Myocyte (in vitro differentiated cells): Measurements from ENCODE around the gene GBP5. TPM values are rescaled to one million over a fixed set of nuclear protein-coding genes. Genes with fewer than 3 reads are reported as not detected.
"Not testable (repeated sequence)": the region's sequence is repeated elsewhere in the genome, so short reads cannot be mapped to it uniquely, and the experiment has no call there.

Experiments used
- DNase-seq: peaks from one replicate; pipeline ENCODE4 v3.0.0-alpha.2; 2012; ENCODE audit warnings: low read depth
- polyA plus RNA-seq: library from polyadenylated mRNA; unstranded; fragments of >200 nt; gene quantifications from one replicate; pipeline ENCODE4 v1.2.1, GENCODE V29; 2012; ENCODE audit warnings: missing spikeins
- total RNA-seq: library from RNA; depleted of rRNA; stranded (reverse); fragments of >200 nt; gene quantifications from 2 replicates; pipeline ENCODE4 v1.2.3, GENCODE V29; 2014

The GBP5 gene
- total RNA-seq, result not detected in 2 replicates
- polyA plus RNA-seq, result not detected

GRCh38 chr1:89272269-89273041 lies at the start of gene GBP5:
GBP5 (minus strand) TSS chr1:89272860; CDS start chr1:89269555, 3,305 bp downstream.
- DNase-seq, result not testable (repeated sequence)

DNA sequence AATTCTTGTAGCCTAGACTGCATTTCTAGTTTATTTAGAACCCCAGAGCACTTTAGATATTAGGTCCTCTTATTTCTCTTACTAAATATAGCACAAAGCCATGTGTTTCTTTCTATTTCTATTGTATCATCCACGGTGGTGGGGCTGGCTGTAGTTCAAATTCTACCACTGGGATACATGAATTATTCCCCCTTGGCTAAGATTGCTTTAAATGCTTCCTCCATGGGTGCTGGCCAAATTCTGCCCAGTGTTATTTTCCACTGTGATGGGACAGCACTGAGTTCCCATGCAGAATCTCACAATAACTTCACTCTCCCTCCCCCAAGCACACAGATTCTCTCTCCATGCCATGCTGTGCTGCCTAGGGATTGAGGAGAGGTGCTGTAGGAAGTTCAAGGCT lies 49.7 kb upstream of the GBP5 start:
- DNase-seq, result peak; percentile 68

- DNase-seq, result no peak
Observed at GRCh38 chr1:89312572-89312971, 39.9 kb upstream of the GBP5 start.

GRCh38 chr1:89311757-89312156 lies 39.1 kb upstream of the GBP5 start:
- DNase-seq, result no peak

GRCh38 chr1:89310976-89311375 lies 38.3 kb upstream of the GBP5 start:
- no peak for DNase-seq

GRCh38 chr1:89310505-89310904 lies 37.8 kb upstream of the GBP5 start:
- no peak for DNase-seq

DNA sequence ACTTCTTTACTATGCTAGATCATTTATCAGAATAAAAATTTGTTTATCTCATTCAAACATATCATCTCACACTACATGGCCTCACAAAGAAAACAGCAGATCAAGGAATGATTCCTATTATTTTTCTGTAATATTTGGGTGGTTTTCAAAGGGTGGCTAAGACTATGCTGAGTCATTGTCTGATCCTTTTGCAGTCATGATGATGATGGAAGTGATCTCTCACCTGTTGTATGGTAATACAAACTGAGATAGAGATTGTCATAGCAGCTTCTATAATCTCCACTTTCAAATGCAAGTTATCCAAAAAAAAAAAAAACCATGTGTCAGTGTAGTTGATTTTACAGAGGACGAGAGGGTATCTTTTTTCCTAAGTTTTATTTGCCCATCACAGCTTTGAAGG lies 37.2 kb upstream of the GBP5 start:
- no peak for DNase-seq

- DNase-seq, result no peak
Observed at GRCh38 chr1:89306273-89306672, 33.6 kb upstream of the GBP5 start.

DNA sequence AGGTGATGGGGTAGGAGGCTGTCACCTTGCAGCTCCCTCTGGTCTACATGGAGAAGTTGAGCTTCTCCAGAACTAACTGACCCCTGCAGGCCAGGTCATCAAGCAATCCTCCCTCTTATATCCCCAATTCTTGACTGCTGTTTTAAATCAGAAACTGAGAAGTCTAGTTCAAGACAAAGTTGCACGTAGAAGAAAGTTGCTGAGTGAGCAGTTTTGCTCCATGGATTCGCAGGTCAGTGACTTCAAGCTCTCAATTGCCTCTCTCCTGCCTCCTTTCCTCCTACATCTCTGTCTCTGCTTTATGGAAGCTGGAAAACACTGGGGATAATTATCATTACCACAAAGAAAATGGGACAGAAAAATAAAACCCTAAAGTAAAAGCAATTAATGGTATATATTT lies 32.8 kb upstream of the GBP5 start:
- no peak for DNase-seq

DNA sequence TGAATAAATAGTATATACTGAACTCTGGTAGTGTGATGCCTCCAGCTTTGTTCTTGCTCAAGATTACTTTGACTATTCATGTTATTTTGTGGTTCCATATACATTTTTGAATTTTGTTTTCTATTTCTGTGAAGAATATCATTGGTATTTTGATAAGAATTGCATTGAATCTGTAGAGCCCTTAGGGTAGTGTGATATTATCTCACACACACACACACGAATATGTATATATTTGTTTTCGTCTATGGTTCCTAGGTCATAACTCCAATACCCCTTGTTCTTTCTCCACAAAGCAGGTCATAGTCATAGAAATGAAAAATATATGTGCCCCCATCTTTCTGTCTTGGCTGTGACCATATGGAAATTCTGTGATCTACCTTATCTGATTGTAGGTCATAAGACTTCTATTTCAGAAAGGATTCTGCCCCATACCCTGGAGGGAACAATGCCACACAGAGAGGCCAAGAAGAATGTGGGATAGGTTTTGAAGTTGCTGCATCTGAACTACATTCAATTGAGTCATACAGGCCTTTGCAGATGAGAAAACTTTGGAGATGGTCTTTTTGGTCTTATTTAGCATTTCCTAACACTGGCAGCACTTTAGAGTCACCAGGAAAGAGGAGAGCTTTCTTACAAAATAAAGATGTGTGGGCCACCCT lies 32.0 kb upstream of the GBP5 start:
- DNase-seq, result no peak

DNA sequence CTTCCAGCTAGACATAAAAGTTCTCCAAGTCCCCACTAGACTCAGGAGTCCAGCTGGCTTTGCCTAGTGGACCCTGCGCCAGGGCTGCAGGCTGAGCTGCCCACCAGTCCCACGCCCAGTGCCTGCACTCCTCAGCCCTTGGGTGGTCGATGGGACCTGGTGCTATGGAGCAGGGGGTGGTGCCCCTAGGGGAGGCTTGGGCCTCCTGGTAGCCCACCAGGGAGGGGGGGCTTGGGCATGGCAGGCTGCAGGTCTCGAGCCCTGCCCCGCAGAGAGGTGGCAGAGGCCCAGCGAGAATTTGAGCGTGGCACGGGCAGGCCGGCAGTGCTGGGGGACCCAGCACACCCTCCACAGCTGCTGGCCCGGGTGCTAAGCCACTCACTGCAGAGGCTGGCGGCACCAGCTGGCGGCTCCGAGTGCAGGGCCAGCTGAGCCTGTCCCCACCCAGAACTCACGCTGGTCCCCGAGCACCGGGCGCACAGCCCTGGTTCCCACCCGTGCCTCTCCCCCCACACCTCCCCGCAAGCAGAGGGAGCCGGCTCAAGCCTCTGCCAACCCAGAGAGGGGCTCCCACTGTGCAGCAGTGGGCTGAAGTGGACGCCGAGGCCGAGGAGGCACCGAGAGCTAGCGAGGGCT lies 30.2 kb upstream of the GBP5 start:
- no peak for DNase-seq

DNA sequence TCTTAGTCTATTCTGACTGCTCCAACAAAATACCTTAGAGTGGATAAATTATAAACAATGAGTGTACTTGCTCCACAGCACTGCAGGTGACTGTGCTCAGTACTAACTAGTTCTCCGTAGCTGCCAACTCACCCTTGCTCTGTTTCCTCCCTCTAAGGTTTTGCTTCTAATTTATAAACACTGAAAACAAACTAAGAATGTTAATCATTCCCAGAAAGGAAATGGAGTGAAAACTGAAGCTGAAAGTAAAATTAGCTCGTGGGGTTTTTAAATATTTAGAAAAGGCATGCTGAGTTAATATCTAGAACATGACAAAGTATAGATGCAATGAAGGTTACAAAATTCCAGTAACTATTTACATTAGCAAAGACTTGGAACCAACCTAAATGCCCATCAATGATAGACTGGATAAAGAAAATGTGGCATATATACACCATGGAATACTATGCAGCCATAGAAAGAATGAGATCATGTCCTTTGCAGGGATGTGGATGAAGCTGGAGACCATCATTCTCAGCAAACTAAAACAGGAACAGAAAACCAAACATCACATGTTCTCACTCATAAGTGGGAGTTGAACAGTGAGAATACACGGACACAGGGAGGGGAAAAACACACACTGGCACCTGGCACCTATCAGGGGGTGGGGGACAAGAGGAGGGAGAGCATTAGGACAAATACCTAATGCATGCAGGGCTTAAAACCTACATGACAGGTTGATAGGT lies 27.2 kb upstream of the GBP5 start:
- not testable (repeated sequence) for DNase-seq

- no peak for DNase-seq
Observed at GRCh38 chr1:89298461-89298860, 25.8 kb upstream of the GBP5 start.

DNA sequence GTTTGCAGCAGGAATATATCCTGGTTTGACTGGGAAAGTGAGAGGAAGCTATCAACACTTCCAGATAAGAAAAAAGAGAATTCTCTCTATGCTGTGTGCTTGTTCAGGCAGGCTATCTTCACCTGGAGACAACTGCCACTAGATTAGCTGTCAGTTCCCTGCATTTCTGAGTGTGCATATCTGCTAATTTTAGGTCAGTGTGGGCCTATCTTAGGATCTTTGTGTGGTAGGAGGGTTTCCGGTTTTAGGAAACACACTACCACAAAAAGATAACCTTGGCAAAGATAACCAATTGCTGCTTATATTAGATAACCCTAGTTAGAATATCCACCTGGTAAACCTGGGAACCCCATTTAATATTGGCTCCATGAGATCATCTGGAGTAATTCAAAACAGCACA lies 22.5 kb upstream of the GBP5 start:
- no peak for DNase-seq

- DNase-seq, result no peak
Observed at GRCh38 chr1:89291276-89291675, 18.6 kb upstream of the GBP5 start.

DNA sequence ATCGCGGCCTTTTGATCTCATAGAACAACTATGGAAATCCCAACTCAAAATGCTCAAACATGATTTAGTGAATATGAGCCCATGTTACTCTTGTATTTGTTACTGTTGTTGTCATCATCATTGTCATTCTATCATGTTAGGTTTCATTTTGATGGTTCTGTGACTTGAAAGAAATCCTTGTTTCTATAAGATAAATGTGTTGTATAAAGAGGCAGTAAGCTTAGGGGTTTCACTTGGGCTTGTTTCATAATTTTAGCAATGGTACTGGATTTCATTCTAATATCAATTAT lies 15.3 kb upstream of the GBP5 start:
- DNase-seq, result no peak

- DNase-seq, result no peak
Observed at GRCh38 chr1:89287181-89288050, 14.8 kb upstream of the GBP5 start.

DNA sequence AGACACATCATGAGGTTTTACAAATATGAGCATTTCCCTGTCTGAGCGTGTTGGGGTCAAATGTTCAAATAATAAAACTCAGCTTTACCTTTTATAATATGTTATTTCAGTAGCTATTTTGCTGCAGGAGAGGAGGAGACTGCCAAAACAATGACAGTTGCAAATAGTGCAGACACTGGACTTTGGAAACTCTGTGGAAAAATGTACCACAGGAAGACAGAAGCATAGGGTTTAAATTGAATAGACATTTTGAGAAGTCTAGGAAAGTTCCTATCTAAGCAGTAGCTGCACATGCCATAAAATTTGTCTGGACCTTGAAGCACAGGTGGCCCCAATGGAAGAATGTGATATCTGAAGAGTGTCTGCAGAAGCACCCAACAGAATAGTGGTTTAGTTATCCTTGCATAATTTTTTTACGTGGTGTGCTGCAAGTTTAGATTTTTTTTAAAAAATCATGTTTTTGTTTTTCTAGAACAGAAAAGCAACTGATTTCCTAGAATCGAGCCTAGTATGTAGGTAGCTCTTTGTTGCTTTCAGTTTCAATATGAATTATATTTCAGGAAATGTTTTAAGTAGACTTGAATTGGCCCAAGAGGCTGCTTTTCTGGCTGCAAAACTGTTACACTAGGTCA lies 14.0 kb upstream of the GBP5 start:
- no peak for DNase-seq

DNA sequence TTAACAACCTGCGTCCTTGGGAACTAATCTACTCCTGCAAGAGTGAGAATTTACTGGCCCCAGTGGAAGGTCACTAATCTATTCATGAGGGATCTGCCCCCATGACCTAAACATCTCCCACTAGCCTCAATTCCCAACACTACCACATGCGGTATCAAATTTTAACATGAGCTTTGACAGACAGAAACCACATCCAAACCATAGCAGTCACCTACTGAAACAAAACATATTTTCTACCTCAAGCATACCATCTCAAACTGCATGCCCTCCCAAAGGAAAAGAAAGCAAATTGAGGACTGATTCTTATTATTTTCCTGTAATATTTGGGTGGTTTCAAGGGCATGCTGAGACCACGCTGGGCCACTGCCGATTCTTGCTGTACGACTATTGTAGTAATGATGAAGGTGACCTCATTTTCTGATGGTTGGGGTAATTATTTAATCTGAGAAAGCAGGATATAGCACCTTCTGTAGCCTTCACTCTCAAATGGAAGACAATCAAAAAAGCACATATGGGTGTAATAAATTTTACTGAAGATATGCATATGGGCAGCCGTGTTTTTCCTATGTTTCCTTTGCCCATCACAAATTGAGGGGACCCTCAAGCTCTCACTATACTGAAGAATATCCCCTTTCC lies 13.2 kb upstream of the GBP5 start:
- DNase-seq, result no peak
